HG03135 (cell line): ENCODE results near the gene LRRK2.
"Not testable (repeated sequence)": the region's sequence is repeated elsewhere in the genome, so short reads cannot be mapped to it uniquely, and the experiment has no call there.

Experiments used
- ATAC-seq: cut with Tn5 transposase; IDR thresholded peaks from one replicate; pipeline ENCODE4 v1.9.1; 2021; ENCODE audit warnings: mild to moderate bottlenecking, moderate library complexity; ENCODE audit not compliant: unreplicated experiment

The LRRK2 gene

GRCh38 chr12:40387279-40387678 is 162.5 kb downstream of the LRRK2 start:
- ATAC-seq: not testable (repeated sequence)

- ATAC-seq: no peak
Measured at GRCh38 chr12:40390980-40391379, 166.2 kb downstream of the LRRK2 start.

DNA sequence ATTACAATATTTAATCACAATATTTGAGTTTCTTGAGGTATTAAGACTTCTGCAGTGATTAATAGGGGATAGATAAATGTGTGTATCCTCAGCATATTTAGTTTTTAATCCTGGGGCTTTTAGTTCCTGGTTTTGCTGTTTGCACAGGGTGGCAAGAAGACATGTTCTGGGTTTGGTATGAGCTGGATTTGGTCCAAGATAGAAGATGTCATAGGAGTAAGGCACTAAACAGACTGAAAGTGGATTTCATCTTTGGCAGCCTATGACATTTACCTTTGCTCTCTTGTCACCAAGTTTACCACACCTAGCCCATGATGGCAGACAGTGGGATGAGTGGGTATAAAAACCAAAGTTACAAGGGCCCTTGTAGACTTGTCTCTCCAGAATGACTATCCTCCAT is 168.2 kb downstream of the LRRK2 start:
- no peak for ATAC-seq

DNA sequence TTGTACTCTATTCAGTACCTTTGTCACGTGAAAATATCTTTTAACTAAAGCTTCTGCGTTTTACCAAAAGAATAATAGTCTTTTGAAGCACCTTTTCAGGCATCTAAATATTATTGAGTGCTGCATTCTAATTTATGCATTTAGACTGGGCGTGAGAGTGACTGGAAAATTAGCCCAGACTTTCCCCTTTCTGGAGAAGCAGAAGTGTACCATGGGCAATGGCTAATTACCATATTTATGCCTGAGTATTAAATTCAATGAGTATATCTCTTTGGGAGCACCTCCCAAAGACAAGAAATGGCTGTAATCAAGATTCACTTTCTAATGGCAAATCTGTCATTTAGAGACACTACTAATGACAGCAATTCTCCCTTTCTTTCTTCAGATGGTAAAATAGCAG is 174.9 kb downstream of the LRRK2 start:
- ATAC-seq: no peak

DNA sequence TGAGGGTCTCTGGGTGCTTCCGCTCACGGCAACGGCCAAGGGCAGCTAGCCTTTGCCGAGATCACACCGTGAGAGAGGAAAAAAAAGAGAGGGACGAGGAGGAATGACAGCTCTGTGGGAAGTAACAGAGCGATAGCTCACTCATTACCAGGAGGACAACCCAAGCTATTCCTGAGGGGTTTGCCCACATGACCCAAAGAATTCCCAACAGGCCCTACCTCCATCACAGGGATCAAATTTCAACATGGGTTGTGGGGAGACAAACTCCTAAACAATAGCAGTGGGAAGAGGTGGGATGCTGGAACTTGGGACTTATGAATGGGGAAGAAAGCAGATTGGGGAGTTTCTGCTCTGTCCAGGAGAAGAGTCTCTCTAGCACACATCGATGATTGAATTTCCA is 180.6 kb downstream of the LRRK2 start:
- no peak for ATAC-seq
